Stimulated activated CD8-positive, alpha-beta memory T cell treated with anti-CD3 and anti-CD28 coated beads, Interleukin-7, amount 100 ng/mL, for 48 hours (primary cell): Measurements from ENCODE around the gene UGT1A6.
A peak's percentile ranks its signal among the peaks of the same experiment; 100 is the strongest.

ENCODE experiments used
- DNase-seq, 2 donors: peaks; one replicate each; pipeline ENCODE4 v3.0.0-alpha.2; 2020; ENCODE audit warnings: low read depth in 1 of 2; ENCODE audit errors: extremely low read depth in 1 of 2

Gene UGT1A6

GRCh38 chr2:233799087-233799665 lies 106.5 kb downstream of the UGT1A6 start:
- no peak for DNase-seq

DNA sequence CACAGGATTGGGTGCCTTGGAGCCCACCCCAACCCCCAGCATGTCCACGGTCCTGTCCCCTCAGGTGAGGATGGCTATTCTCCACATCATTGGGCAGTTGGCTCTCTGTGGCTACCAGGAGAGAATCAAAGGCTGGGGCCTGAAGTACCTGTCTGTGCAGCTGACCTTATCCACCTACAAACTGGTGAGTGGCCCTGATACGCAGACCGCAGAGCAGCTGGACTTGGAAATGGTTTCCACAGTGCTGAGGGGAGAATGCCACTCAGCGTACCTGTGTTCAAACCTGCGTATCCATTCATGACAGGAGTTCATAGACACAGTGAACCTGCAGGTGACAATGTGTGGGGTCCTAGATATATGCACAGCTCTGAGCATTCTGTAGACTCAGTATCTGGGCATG lies 107.0 kb downstream of the UGT1A6 start:
- no peak for DNase-seq

DNA sequence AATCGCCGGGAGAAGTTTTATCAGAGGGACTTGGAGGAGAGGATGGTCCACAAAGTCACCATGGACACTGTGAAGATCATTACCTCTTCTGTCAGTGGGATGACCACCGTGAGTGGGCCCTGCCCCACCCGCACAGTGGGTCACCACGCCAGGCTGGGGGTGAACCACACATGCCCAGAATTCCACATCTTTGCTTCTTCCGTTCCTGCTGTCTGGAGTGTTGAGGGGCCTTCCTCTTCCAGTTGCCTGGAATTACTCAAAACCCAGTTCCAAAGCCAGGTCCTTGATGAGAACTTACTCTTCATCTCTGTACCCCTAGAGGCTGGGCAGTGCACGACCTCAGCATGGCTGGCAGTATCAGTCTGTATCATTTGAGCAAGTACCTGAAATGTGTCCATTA lies 107.5 kb downstream of the UGT1A6 start:
- no peak for DNase-seq

DNA sequence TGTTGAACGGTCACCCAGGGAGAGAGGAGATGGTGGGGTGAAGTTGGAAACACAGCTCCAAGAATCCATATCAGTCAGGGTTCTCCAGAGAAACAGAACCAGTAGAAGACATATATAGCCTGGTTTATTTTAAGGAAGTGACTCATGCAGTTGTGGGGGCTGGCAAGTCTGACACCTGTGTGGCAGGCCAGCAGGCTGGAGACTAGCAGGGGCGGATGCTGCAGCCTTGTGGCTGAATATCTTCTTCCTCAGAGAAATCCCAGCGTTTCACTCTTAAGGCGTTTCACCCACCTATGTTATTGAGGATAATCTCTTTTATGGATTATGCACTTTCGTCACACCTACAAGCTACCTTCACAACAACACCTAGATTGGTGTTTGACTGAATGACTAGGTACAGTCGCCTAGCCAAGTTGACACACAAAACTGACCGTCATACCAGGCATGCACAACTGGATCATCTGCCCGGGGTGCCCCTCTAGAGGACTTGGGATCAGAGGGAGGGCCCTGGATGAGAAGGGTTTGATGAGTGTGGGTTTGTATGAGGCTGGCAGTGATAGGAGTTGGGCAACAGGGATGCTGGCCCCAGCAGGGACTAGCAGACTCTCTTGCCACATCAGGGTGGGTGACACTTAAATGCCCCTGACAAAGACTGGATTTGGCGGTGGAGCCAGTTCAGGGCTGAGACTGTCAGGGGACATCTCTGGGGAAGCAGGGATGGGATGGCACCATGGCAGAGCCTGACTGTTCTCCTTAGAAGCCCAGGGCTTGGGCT lies 108.9 kb downstream of the UGT1A6 start:
- peak in 1 of 2 donors; percentile 21 for DNase-seq

GRCh38 chr2:233802132-233802815 lies 109.6 kb downstream of the UGT1A6 start:
- DNase-seq: no peak

GRCh38 chr2:233803292-233803911 lies 110.7 kb downstream of the UGT1A6 start:
- no peak for DNase-seq

DNA sequence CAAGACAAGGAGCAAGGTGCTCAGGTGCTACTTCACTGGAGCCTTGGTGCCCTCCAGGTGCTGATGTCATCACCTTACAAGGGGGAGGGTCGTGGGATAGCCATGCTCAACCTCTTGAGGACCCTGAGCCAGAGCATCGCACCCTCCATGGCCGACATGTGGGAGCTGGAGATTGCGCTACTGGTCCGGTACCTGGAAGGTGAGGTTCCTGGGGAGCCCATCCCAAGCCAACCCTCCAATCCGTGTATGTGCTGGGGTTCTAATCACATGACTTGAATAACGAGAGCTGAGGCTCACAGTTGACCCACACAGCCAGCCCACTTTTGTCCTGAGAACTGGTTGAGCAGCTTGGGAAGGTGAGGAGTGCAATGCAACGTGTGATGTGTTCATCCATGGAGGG lies 111.3 kb downstream of the UGT1A6 start:
- no peak for DNase-seq

DNA sequence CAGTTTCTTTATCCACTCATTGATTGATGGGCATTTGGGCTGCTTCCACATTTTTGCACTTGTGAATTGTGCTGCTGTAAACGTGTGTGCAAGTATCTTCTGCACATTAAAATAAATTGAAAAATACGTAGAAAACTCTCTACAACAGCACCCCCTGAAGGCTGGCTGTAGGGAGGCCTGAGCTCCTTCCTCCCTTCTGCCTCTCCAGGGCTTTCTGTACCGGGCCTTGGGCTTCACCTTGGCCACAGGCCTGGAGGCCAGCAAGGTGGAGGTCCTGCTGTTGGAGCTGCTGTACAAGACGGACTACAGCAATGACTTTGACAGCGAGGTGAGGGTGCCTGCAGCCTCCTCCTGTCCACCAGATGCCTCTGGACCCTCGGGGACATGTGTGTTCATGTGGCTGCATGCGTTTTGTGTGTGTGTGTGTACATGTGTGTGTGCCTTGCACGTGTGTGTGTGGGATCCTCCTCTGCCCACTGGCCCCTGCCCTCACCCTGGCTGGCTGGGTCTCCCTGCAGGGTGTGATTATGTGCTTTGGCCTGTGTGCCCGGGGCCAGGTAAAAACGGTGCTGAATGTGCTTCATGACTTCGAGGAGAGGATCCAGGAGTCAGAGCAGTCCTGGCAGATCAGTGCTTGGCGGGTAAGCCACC lies 114.7 kb downstream of the UGT1A6 start:
- no peak for DNase-seq

- no peak for DNase-seq
Measured at GRCh38 chr2:233807966-233808935, 115.6 kb downstream of the UGT1A6 start.

DNA sequence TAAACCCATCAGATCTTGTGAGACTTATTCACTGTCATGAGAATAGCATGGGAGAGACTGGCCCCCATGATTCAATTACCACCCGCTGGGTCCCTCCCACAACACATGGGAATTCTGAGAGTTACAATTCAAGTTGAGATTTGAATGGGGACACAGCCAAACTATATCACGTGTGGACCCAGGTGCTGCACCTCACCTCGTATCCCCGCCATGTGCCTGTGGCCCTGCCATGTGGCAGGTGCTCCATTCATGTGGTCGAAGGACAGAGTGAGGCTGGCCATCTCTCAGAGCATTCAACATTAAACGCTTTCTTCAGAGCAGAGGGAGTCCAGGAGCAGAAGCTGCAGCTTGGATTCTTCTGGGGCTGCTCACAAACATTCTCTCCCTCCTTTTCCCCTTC lies 117.7 kb downstream of the UGT1A6 start:
- no peak for DNase-seq

- DNase-seq: no peak
Measured at GRCh38 chr2:233811087-233811486, 118.4 kb downstream of the UGT1A6 start.

GRCh38 chr2:233811732-233812131 lies 119.0 kb downstream of the UGT1A6 start:
- no peak for DNase-seq

- DNase-seq: no peak
Measured at GRCh38 chr2:233813236-233814055, 120.8 kb downstream of the UGT1A6 start.

DNA sequence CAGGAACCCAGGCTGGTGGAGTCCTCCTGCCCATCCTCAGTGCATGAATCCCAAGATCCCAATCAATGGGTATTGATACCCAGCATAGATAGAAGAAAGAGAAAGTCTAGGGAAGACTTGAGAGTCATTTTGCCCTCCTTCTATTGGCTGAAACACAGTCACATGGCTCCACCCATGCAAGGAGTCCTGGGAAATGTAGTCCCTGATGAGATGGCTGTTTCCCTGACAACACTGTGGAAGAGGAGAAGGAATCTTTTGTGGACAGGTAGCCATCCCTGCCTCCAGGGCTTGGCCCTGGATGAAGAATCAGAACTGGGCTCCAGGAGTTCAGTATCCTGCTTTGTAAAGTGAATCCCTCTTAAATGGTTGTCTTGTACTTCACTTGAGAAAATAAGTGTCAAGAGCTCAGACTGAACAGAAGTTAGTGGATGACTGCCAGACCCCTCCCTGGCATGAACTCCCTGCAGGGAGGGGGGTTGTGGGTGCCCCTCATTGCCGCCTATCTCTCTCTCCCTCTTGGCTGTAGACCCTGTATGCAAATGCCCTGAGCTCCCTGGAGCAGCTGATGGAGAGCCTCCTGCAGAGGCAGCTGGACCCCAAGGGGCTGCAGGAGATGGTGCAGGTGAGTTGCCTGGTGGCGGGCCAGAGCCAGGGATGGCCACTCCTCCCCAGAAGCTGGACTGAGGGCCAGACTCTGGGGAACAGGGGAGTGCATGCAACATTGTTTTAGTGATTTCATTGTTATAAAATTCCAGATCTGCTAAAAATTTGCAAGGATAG lies 121.6 kb downstream of the UGT1A6 start:
- DNase-seq: no peak

DNA sequence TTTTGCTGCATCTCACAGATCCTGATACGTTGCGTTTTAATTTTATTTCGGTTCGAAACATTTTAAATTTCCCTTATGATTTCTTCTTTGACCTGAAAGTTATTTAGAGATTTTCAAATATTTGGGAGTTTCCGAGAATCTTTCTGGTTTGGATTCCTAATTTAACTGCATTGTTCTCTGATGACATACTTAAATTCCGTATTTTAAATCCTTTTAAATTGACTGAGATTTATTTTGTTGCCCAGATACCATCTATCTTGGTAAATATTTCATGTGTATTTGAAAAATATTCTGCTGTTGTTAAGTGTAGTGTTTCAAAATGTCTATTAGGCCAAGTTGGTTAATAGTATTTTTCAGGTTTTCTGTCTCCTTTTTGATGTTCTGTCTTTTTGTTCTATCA lies 123.2 kb downstream of the UGT1A6 start:
- no peak for DNase-seq

GRCh38 chr2:233816334-233816733 lies 123.6 kb downstream of the UGT1A6 start:
- no peak for DNase-seq

DNA sequence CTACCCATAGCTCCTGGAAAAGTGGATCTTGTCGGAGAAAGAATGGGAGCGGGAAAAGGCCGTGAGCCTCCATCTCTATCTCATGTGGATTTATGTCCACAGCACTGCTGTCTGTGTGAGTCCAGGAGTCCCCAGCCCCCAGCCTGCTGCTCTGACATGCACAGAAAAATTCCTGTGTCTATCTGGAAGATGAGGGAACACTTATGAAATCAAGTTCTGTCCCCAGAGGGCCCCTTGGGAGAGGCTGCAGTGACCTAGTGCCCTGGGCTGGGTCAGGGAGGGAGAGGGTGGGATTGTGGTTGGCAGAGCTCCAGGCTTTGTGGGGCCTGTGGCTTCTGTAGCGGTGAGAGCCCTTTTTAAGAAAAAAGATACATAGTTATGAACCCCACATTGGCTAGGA lies 124.1 kb downstream of the UGT1A6 start:
- DNase-seq: no peak

- no peak for DNase-seq
Measured at GRCh38 chr2:233817361-233817911, 124.7 kb downstream of the UGT1A6 start.
